ENCODE results near the gene CARS2.
"Not testable (repeated sequence)": the region's sequence is repeated elsewhere in the genome, so short reads cannot be mapped to it uniquely, and the experiment has no call there.

The CARS2 gene

DNA sequence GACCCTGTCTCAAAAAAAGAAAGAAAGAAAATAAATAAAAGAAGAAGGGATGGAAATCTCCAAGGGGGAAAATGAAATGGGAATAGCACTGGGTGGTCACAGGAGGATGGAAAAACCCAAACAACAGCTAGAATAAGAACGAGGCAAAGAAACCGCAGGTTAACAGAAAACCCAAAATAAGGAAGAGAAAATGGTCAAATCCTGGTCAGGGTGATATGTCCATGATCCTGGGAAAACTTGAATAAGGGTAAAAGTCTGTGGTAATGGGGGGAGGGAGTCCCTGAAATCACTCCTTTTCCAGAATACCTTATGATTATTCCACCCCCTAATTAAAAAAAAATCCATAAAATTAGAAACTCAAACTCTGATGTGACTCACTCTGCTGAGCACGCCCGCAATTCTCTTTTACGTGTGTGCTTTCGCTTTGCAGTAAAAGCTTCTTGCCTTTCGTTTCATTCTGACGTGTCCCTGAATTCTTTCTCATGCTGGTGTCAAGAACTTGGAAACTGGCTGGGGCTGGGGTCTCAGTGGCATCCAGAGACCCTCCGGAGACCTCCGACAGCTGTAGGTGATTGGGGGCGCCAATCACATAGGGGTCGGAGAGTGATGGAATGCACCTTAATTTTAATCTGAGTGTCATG is 94.8 kb downstream of the CARS2 start:
- FAIRE-seq: no peak

DNA sequence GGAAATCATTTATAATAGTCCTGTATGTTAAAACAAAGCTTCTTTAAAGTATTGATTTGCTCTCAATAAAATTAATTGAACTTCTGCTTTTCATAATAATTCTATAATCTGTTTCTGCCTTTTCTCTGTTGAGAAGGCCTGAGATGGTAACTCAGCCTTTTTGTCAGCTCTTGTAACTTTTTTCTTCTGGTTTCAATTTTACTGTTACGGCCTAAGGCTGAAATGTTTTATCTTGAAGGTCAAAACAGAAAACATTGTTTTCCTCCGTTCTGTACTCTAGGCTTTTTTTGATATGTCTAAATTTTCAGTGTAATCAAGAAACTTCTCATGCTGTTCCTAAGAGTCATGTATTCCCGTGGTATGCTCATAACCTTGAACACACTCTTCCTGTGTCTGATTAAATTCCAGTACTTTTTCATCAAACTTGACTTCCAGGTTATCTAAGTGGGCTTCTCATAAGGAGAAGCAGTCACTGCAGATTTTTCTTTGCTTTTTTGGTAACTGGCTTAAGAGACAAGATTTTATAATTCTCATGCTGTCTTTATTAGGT is 98.2 kb downstream of the CARS2 start:
- no peak for FAIRE-seq

DNA sequence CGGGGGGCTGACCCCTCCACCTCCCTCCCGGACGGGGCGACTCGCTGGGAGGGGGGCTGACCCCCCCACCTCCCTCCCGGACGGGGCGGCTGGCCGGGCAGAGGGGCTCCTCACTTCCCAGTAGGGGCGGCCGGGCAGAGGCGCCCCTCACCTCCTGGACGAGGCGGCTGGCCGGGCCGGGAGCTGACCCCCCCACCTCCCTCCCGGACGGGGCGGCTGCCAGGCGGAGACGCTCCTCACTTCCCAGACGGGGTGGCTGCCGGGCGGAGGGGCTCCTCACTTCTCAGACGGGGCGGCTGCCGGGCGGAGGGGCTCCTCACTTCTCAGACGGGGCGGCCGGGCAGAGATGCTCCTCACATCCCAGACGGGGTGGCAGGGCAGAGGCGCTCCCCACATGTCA is 99.6 kb downstream of the CARS2 start:
- FAIRE-seq: not testable (repeated sequence)

DNA sequence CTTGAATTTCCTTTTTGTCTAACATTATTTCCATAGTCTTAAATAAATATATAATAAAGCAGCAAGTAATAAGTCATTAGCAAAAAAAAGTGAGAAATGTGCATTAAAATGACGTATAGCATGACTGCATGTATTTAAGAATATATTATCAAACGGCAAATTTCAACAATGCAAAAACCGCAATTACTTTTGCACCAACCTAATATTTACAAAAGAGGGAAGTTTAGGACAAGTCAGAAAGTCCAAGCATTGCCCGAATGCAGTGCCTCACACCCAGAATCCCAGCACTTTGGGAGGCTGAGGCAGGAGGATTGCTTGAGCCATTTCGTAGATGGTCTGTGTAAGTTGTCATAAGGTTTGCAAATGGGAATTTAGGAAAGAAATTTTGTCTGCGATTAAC is 100.8 kb downstream of the CARS2 start:
- FAIRE-seq: no peak

DNA sequence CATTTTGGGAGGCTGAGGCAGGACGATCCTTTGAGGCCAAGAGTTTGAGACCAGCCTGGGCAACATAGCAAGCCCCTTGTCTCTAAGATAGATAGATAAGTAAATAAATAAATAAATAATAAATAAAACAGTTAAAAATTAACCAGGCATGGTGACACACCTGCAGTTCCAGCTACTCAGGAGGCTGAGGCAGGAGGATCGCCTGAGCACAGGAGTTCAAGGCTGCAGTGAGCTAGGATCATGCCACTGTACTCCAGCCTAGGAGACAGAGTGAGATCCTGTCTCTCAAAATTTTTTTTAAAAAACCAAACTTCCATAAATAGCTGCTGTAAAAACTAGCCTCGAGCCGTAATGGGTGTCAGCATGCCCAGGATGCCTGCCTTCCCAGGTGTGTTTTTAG is 104.9 kb downstream of the CARS2 start:
- no peak for FAIRE-seq

DNA sequence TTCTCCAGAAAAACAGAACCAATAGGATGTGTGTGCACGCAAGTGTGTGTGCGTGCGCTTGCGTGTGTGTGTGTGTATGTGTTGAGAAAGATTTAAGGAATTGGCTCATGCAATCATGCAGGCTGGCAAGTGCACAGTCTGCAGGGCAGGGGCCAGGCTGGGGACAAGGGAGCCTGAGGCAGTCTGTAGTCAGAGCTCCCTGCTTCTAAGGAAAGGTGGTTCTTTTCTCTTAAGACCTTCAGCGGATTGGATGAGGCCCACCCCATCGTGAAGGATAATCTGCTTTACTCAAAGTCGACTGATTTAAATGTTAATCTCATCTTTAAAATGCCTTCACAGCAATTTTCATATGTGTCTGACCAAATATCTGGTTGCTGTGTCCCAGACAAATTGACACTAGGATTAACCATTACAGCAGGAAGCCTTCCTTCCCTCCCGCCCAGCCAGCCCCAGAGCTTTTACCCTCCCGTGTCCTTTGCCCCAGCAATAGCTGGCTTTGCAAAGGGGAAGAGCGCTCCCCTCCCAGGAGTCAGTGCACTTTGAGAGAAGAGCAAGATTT is 105.6 kb downstream of the CARS2 start:
- no peak for FAIRE-seq

DNA sequence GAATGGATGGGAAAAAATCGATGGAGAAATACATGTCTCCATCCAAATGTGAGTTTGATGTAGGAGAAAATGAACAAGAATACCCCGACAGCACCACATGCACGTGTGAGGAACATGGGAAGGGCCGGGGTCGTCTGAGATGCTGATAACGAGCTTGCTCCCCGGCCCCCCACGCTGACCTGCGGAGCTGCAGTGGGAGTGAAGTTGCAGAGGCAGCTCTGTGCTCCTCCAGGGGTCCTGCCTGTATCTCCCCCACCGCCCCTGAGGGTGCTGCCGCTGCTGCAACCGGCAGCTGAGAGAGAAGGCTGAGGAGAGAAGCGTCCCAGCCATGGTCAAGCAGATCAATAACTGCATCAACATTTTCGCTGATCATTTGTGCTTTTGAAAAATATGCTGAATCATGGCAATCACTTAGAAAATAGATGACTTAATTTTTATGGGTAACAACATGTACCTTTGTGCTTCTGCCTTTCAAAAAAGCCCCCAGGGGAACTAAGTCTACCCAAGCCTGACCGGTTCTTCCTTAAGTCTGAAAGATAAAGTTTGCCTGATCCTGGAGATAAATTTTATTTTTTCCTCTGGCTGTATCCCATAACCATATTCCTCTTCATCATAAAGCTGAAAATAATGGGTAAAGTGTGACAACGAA is 108.8 kb downstream of the CARS2 start:
- FAIRE-seq: no peak

DNA sequence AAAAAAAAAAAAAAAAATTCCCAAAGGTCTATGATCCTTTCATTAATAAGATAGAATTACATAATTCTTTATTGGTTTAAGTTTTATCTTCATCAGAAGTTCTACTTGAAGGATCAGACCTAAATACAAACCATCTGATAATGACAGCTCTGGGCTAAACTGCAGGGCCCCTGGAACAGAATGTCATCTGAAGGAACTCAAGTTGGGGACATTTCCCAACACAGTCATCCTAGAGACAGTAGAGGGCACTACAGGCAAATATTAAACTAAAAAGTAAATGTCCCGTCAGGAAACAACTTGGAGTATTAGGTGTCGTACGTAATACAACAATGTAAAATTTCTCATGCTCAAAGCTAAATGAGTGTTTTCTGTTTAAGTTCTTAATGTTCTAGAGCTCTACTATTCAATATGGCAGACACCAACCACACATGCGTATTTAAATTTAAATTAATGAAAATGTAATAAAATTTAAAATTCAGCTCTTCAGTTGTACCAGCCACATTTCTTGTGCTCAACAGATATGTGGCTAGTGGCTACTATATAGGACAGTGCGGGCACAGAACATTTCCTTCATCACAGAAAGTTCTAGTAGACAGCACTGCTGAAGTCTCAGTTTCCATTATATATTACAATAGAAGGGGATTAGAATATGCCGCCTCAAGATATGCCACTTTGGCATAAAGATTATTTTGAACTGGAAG is 112.3 kb downstream of the CARS2 start:
- FAIRE-seq: peak; percentile 96

DNA sequence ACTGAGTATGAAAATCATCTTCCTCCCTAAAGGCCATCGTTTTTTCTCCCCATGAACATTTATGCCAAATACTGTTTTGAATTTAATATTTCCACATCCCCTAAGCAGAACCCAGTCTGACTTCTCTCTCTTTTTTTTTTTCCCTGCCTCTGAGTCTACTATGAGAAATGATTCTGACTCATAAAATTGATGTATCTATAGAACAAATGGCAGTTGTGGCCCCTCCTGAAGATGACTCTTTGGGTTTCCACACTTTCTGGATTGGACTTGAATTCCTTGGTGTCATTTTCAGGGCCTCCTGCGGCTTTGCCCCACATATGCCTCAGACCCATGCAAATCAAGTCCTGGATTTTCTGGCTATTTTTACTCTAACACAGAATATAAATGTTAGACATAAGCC is 113.3 kb downstream of the CARS2 start:
- no peak for FAIRE-seq
